Activated CD4-positive, alpha-beta T cell treated with anti-CD3 and anti-CD28 coated beads, Interleukin-10, Interleukin-2, amounts not matched to agents 100 ng/mL and 50 ng/mL, durations not matched to agents 16 hours and 8 hours (primary cell): Measurements from ENCODE around the gene PCBP3.
A peak's percentile ranks its signal among the peaks of the same experiment; 100 is the strongest.
"Not testable (repeated sequence)": the region's sequence is repeated elsewhere in the genome, so short reads cannot be mapped to it uniquely, and the experiment has no call there.

Experiments
- DNase-seq: peaks from one replicate; pipeline ENCODE4 v3.0.0-alpha.2; 2020

The PCBP3 gene

DNA sequence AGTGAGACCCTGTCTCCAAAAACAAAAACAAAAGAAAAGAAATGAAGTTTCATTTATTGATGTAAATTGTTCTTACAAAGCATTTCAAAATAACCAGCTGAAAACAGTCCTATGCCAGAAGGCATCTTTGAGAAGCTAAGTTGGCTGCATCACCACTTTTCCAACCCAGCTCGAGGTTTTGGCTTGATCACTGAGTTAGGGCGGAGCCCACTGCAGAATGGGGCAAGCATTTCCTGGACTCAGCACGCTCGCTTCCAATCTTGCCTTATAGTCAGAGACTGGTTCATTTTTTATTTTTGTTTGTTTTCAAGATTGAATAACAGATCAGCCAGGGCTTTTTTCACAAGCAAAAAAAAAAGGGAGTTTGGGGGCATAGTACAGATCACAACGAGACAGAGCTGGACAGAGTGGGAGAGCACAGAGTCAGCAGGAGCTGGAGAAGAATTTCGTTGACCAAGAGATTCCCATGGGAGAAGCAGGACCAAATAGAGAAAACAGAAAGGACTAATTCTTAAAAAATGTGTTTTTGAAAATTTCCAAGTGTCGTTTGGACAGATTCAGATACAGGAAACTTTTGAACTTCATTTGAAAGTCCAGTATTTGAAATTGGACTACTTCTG, 314.6 kb downstream of the PCBP3 start:
- DNase-seq: no peak

DNA sequence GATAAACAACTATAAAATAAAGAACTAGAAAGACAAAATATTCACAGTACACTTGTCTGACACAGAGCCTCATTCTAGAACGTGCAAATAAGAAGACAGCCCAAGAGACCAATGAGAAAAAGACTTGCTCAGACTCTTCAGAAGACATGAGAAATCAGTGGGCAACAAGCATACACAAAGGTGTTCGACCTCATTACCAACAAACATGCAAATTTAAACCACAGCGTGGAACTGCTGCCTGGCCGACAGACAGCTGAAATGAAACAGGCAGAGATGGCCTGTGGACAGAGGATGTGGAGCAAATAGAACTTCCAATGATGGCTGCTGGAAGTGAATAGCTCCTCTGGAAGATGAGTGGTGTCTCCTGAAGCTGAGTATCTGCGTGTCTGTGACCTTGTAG, 315.7 kb downstream of the PCBP3 start:
- no peak for DNase-seq

DNA sequence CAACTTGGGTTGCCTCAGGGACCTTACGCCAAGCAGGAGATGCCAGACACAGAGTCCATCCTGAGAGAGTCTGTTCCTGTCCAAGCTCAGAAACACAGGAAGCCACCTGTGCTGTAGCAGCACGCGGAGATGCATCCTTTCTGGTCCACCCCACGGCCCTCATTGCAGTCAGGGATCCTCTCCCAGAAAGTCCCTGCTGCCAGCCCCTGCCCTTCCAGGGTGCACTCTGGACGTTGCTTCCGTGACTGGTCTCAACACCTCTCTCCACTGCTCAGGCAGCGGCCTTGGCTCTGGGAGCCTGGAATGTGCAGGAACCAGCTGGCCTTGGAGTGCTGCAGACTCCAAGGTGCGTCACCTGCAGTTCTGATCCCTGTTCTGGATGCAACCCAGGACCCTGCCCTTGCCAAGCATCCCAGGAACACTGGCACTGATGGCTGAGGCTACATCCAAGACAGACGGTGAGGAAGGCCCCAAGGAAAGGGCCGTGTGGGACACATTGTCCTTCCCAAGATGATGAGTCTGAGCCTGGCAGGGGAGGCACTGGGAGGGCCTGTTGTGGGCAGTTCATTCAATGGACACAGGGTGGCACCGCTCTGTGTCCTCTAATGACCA, 316.4 kb downstream of the PCBP3 start:
- DNase-seq: no peak

DNA sequence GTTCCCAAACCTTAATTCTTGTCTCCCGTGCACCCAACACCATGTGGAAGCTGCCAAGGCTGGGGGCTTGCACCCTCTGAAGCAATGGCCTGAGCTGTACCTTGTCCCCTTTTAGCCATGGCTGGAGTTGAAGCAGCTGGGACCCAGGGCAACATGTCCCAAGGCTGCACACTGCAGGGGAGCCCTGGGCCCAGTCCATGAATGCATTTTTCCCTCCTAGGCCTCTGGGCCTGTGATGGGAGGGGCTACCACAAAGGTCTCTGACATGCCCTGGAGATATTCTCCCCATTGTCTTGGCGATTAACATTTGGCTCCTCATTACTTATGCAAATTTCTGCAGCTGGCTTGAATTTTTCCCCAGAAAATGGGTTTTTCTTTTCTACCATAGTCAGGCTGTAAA, 317.9 kb downstream of the PCBP3 start:
- not testable (repeated sequence) for DNase-seq

DNA sequence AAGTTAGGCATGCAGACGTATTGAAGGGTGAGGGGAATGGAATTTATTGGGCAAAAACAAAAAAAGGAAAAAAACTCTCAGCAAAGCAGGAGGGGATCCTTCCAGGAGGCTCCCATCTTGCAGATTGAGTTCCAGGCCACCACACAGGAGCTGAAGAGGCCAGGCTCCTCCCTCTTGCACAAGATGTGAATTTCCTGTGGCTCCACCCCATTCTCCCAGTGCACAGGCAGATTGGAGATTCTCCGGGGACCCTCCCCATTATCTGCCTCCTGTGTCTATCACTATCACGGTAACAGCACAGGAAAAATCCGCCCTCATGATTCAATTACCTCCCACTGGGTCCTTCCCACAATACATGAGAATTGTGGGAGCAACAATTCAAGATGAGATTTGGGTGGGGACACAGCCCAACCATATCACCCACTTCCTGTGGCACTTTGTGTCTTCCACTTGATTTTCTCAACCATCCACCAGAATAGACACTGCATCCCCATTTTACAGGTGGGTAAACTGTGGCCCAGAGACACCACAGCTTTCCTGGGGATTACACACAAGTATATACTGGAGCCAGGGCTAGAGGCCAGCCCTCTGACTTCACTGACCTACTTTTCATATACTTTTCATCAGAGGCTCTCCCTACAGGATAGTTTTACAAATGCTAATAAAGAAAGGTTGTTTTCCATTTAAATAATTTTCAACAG, 319.2 kb downstream of the PCBP3 start:
- DNase-seq: no peak

DNA sequence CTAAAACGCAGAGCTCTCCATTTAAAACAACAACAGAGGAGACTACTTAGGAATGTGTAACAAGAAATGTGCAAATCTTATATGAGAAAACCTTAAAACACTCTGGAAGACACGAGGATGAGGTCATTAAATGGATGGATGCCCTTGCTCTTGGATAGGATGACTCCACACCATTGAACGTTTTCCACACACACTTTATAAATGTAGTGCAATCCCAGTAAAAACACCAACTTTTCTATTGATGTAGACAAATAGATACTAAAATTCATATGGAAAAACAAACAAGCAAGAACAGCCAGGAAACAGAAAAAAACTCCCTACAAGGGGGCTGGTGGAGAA, 319.7 kb downstream of the PCBP3 start:
- no peak for DNase-seq

DNA sequence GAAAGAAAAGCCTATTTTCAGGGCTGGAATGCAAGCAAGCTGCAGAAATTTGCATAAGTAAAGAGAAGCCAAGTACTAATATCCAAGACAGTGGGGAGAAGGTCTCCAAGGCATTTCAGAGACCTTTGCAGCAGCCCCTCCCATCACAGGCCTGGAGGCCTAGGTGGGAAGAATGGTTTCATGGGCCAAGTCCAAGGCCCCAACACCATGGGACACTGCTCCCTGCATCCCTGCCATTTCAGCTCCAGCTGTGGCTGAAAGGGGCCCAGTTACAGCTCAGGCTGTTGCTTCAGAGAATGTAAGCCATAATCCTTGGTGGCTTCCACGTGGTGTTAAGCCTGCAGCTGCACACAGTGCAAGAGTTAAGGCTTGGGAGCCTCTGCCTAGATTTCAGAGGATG, 321.1 kb downstream of the PCBP3 start:
- DNase-seq: no peak

DNA sequence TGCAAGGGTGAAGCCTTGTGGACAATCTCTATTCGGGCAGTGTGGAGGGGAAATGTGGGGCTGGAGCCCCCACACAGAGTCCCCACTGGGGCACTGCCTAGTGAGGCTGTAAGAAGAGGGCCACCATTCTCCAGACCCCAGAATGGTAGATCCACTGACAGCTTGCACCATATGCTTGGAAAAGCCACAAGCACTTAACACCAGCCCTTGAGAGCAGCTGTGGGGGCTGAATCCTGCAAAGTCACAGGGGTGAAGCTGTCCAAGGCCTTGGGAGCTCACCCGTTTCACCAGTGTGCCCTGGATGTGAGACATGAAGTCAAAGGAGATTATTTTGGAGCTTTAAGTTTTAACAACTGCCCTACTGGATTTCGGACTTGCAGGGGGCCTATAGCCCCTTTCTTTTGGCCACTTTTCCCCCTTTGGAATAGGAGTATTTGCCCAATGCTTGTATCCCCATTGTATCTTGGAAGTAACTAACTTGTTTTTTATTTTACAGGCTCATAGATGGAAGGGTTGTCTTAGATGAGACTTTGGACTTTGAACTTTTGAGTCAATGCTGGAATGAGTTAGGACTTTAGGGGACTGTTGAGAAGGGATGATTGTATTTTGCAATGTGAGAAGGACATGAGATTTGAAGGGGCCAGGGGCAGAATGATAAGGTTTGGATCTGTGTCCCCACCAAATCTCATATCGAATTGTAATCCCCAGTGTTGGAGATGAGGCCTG, 321.7 kb downstream of the PCBP3 start:
- no peak for DNase-seq

DNA sequence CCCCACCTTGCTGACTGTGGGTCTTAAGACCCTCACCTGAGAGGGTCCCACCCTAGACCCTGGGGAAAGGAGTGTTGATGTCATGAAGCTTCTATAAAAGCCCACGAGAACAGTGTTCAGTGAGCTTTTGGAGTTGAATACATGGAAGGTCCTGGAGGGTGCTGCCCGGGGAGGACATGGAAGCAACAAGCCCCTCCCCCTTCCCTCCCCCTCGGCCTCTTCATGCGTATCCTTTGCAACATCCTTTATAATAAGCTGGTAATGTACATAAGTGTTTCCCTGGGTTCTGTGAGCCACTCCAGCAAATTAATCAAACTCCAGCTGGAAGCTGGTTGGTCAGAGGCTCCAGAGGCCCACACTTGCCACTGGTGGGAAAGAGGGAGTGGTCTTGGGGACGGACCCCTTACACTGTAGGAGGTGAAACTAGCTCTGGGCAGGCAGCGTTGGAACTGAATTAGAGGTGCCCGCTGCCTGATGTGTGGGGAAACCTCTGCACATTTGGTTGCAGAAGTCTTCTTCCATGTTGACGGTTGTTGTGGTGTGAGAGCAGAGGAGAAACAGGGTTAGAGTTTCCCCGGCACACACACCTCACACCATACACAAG, 323.4 kb downstream of the PCBP3 start:
- DNase-seq: no peak

DNA sequence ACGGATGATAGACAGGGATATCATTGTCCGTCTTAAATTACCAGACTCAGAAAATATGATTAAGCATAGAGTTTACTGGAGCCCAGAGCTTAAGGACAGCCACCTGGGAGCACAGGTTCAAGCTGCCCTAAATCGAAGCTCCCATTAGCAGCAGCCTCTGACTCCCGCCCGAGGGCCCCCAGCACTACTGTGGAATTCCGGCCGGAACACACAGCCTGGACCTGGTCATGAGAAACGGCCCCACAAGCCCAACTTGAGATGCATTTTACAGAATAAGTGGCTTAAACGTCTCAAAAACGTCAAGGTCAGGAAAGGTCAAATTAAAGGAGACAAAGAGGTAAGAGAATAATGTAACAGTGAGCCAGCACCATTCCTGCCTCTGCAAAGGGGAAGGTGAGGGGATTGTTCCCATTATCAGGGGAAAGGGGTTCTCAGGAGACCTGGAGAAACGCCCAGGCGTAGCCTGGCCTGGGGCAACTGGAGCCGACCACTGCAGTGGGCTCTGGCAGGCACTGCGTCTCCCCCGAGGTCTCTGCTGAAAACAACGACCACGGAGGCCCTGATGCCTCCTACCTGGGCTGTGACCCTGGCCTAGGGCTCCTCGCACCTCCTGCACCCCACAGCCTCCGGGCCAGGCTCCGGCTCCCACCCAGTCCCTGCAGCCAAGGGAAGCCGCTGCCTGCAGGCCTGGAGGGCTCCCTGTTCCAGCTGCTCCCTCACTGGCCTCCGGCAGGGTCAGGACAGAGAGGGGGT, 326.6 kb downstream of the PCBP3 start:
- no peak for DNase-seq

DNA sequence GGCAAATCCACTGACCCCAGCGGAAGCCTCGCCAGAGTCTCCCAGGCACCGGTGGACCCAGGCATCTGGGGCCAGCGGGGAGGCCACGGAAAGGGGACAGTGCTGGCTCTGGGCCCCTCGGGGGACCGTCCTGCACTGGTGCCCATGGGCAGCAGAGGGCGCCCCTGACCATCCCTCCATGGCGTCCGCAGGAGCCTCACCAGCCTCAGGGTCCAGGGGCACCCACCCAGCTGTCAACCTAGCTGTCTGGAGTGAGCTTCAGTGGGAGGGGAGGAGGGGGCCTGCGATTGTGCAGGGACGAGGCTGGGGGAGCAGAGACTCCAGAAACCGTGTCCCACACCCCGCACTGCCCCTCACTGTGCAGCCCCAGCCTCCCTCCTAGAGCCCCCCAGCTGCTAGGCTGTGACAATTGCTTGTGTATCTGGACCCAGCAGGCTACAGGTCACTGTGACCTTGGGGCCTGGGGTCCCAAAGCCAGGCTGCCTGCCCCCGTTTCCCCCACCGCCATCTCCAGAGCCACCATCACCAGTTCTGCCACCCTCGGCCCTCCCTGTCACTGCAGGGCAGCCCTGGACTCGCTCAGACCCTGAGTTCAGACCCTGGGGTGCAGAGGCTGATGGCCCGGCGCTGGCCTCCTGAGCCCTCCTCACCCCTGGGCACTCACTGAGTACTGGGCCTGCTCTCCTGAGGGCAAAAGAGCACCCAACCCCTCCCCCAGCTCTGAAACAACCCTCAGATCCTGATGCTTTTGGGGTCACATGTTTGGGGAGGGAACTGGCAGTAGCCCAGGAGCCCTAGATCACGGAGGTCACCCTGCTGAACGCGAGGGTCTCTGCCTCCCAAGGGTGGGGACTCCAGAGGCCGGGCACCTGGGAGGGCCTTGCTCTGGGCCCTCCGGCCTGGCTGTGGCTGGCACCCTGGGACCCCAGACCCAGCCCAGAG, 327.4 kb downstream of the PCBP3 start:
- DNase-seq: peak; percentile 47

DNA sequence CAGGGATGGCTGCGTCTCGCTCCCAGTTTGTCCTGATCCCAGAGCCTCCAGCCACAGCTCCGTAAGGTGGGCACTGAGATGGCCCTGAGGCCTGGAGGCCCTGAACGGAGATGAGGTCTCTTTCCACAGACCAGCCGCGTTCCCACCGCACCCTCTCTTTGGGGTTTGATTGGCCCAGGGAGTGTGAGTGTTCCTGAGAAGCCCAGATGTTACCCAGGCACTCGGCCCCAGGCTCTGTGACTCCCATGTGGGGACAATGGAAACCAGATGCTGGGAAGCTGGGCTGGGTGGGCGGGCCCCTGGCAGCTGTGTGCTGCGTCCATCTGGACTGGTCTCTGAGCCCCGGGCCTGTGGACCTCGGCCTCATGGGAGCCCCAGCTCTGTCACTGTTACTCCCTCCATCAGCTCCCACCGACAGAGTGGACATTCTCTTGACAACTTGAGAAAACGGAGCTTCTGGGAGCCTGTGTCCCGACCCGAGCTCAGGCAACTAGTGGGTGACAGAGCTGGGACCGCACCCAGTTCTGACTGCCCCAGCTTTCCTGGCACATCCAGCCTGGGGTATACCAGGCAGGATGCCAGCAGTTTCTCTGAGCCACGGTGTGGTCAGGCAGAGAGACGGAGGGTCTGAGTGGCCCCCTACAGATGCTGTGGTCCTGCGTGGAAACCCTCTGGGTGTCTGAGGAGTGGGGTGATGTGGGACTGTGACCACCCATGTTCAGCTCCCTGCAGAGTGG, 328.3 kb downstream of the PCBP3 start:
- no peak for DNase-seq

DNA sequence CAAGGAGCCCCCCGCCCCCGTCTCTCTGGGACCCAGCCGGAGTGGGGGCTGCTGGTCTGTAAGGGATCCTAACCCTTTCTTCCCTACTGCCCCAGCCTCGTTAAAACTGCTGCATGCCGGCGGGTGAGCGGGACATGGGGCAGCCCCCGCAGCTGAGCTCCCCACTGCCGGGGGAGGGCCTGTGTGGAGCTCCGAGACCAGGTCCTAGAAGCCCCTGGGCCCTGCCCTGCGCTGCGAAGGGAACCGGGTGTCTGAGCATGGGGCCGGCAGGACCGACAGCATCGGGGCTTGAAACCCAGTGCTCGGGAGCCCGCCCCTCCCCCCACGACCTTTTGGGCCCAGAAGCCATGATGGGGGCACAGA, 328.8 kb downstream of the PCBP3 start:
- DNase-seq: no peak

DNA sequence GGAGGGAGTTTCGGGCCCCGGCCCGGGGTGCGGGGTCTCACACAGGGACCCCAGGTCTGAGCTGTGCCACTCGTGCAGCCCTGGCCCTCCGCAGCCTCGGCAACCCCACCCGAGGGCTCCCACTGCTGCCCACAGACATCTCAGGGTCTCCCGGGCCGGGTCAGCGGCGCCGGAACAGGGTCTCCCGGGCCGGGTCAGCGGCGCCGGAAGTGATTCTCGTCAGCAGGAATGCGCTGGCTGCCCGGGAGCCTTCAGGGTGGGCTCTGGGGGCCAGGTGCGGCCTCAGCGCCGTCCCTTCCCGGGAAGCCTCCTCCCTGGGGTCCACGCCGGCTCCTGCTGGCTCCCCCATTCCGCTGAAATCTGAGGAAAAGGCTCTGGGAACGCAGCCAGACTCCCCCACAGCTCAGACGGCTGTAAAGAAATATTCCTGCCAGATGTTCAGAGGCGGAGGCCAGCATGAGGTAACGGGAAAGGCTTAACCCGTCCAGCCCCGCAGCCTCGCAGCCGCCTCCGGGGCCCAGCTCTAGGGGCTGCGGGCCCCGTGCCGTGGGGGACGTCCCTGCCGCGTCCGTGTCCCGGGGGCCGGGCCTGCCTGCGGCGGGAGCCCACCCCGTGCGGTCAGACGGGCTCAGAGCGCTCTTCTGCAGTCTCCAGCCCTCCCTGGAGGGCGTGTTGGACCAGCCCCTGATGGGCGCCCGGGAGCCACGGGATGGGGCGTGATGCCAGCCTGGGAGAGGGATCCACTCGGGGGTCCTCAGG, 329.4 kb downstream of the PCBP3 start:
- DNase-seq: no peak

DNA sequence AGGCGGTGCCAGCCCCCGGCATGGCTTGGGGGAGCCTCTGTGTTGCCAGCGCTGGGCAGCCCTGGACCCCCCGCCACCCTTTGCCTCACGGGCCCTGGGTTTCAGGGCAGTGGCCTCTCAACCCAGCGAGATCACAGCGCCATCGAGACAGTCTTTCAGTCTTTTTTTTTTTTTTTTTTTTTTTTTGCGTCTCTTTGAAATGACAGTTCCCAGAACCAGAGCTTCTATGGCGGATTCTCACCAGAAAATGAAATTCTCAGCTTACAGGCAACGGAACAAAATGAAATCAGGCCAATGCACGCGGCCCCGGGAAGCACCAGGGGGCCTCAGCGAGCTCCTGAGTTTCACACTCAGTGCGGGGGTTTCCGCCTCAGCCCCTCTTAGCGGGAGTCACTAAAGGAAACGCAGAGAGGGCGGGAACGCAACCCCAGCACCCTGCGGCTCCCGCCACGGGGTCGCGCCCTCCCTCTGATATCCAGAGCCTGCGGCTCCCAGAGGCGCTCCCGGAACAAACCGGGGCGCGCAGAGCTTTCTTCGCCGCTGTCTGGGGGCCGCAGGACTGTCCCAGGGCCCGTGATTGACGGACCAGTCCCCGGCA, 330.0 kb downstream of the PCBP3 start:
- peak; percentile 79 for DNase-seq

DNA sequence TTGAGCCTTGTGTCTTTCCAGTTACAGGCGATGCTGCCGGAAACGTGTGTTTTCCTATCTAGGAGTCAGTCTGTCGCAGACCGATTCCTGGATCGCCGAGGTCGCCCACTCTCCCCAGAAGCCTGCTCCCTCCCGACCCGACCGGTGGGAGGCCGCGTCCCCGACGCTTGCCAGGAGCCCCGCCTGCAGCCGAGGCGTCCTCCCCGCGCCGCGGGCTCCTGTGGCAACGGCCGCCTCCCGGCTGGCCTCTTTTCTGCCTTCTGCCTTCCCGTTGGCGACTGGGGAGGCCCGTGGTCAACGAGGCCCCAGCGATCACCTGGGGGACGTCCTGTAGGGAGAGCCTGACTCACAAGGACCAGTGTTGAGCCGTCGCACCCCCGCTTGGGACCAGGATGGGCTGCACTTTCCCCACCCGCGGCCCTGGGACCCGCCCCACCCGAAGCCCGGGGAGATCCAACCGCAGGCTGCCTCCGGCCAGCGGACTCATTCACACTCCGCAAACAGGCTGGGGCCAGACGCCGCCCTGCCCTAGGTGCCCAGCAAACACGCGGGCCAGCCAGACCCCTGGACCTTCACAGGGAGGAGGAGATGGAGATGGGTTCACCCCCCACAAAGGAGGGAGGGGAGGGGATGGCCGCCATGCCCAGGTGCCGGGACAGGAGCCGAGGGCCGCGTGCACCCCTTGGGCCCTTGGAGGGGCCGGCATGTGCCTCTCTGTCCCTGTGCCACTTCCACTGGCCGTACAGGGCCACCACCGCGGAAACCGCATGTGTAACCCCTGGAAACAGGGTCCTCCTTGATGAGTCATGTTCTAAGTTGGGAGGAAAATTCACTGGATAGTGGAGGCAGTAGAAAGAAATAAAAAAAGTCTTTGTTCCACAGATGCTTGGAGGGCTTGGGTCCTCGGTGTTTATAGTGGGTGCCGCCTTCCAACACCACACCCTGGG, 330.8 kb downstream of the PCBP3 start:
- DNase-seq: no peak

DNA sequence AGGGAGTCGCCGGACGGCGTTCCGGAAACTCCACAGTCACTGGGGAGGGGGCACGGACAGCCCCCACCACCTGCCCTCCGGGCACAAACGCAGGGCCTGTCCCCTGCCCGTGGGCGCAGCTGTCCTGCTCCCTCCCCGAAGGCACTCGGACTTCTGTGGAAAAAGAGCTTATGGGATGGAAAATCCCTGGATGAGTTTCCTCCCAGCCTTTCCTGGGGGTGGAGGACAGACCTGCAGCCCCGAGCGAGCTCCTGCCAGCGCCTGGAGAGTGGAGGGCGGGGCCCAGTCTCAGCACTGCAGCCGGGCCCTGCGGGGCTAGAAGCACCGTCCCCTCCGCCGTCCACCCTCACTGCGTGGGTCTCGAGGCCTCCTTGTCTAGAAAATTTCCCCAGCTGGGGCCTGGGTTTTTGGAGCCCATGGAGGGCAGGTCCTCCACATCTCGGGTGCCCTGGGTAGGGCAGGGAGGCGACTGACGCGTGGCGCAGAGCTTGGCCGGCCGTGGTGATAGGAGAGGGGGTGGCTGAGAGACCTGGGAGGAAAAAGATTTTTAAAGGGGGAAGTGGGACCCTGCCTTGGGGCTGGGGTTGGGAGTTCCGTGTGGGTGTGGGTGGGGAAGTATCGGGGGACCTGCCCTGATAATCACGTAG, 331.6 kb downstream of the PCBP3 start:
- DNase-seq: no peak
